ENCODE data around the gene CLSTN1. TPM values are rescaled to one million over a fixed set of nuclear protein-coding genes. Genes with fewer than 3 reads are reported as not detected.

The CLSTN1 gene
- total RNA-seq, 1 experiment from 2014 or later = 100 TPM

GRCh38 chr1:9824702-9825089 is 931 bp upstream of the CLSTN1 start:
- Histone ChIP-seq H3K4me2 (ENCODE audit: insufficient read depth, insufficient read length, low read length) (peak overlapping the region; percentile 79), H3K79me1 (ENCODE audit: insufficient read depth, low read depth, low read length, poor library complexity, severe bottlenecking) (no peaks in the 10 kb centered on the region), H3K56ac (ENCODE audit: insufficient read length, low read depth, low read length) (no peak overlapping the region), H2BK12ac (ENCODE audit: insufficient read length, low read depth, low read length) (no peak overlapping the region), H3K18ac (ENCODE audit: insufficient read length, low read depth, low read length) (no peak overlapping the region), H3K23ac (ENCODE audit: insufficient read length, low read depth, low read length) (no peak overlapping the region), H3K27ac (ENCODE audit: insufficient read length, low read depth, low read length) (no peak overlapping the region), H3K27me3 (ENCODE audit: insufficient read depth, low read length) (peaks cover 6% of the 10 kb centered on the region; the same call in 1 of the 2 replicates), H2BK120ac (ENCODE audit: low read depth, low read length, poor library complexity, severe bottlenecking) (no peak overlapping the region), H3K9ac (ENCODE audit: extremely low read depth, insufficient read length, low read length) (no peak overlapping the region), H2BK15ac (ENCODE audit: low read depth, low read length) (no peak overlapping the region), H4K91ac (ENCODE audit: insufficient read length, low read depth, low read length) (no peak overlapping the region), H3K4ac (ENCODE audit: low read depth, low read length) (no peak overlapping the region), H3K9me3 (ENCODE audit: control insufficient read depth, low read depth, low read length) (no peaks in the 10 kb centered on the region), H3K23me2 (ENCODE audit: insufficient read length, low read depth, low read length, poor library complexity, severe bottlenecking) (peaks cover 18% of the 10 kb centered on the region), H4K8ac (replicated peaks; ENCODE audit: insufficient read length, low read depth, low read length) (no peak overlapping the region), H2BK20ac (ENCODE audit: low read depth, low read length, poor library complexity, severe bottlenecking) (no peak overlapping the region), H3T11ph (ENCODE audit: low read length) (no peak overlapping the region), H3K4me1 (ENCODE audit: insufficient read depth, low read length) (peaks cover 5% of the 10 kb centered on the region; the same call in 1 of the 2 replicates), H2AFZ (ENCODE audit: low read length) (no peak overlapping the region), H2BK5ac (ENCODE audit: insufficient read length, low read length) (no peak overlapping the region), H3K79me2 (ENCODE audit: insufficient read depth, low read length) (peaks cover 17% of the 10 kb centered on the region; the same call in 1 of the 2 replicates), H4K20me1 (ENCODE audit: control insufficient read depth, insufficient read depth, insufficient read length) (no peaks in the 10 kb centered on the region), H3K14ac (ENCODE audit: insufficient read depth, low read length) (no peak overlapping the region), H4K5ac (ENCODE audit: insufficient read length, low read depth, low read length) (no peak overlapping the region), H2AK5ac (ENCODE audit: insufficient read length, low read length) (no peak overlapping the region)
- DNase-seq = no peak
- no peaks in the 10 kb centered on the region; a peak in 2 of 5 replicates for H3K9me3 Mint-ChIP-seq
- H3K4me1 Mint-ChIP-seq = peaks cover 39 to 45% of the 10 kb centered on the region in 2 experiments
- no CpG with 5 or more reads among the region's 12 CpGs for WGBS (ENCODE audit: extremely low coverage, insufficient read length, low lambda C conversion rate)
- peaks cover 39% of the 10 kb centered on the region for H3K27me3 Mint-ChIP-seq (ENCODE audit: low read depth)
- peaks cover 0 to 3% (median 0%) of the 10 kb centered on the region in 3 experiments; a peak in 4 of 7 replicates for H3K36me3 Mint-ChIP-seq (ENCODE audit: insufficient read depth in 1 of 3, low read depth in 3 of 3)
- TF ChIP-seq CTCF (conservative IDR thresholded peaks at IDR 0.05) = no peak
- peak overlapping the region in 1 of 3 experiments; percentile 40; a peak in 2 of 7 replicates for H3K27ac Mint-ChIP-seq
- peak overlapping the region; percentile 65 to 79 for H3K4me3 Mint-ChIP-seq
